ENCODE results near the gene HOXB3.

The HOXB3 gene

DNA sequence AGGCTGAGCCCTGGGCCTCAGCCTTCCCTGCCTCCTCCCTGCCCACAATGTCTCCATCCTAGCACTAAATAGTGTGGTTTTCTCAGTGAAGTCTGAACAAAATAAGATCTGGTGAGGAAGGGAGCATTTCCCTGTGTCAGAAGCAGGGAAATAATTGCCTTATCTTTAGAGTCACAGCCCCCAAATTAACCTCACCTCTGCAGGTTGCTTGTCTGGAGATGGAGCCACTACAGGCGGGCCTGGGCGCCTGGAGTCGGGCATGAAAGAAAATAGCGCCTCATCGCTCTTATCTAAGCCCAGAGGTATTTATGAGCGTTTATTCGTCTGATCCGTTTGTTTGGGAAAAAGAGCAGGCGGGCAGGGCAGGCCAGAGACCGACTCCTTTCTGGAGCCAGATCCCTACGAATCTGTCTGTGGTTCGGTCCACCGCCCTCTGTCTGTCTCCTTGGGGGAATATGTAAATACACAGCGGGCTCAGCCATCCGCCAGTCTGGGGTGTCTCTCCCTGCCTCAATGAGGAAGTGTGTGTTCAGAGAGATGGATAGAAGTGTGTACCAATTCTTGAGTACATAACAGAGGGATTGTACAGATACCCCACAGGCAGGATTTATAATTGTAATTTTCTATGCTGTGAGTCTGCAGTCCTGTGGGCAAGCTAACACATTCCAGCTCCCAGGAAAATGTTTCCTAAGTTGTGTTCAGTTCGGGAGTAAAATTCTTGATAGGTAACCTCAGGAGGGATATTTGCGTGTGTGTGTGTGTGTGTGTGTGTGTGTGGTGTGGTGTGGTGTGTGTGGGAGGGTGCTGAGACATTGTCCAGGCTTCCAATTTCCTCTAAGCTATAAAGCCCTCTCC, 10.4 kb upstream of the HOXB3 start:
- Mint-ChIP-seq H3K36me3 (ENCODE audit: low read depth) (no peaks in the 10 kb centered on the region), H3K27ac (no peak overlapping the region), H3K27me3 (peaks cover 97% of the 10 kb centered on the region), H3K4me3 (no peak overlapping the region), H3K9me3 (no peaks in the 10 kb centered on the region), H3K4me1 (ENCODE audit: low read depth) (peaks cover 34% of the 10 kb centered on the region)
- DNase-seq, result no peak

- Mint-ChIP-seq H3K4me3 (no peak overlapping the region), H3K4me1 (ENCODE audit: low read depth) (peaks cover 33% of the 10 kb centered on the region), H3K9me3 (no peaks in the 10 kb centered on the region), H3K27ac (no peak overlapping the region), H3K36me3 (ENCODE audit: low read depth) (no peaks in the 10 kb centered on the region), H3K27me3 (peaks cover 98% of the 10 kb centered on the region)
- DNase-seq, result no peak
Measured at GRCh38 chr17:48599354-48599753, 9.3 kb upstream of the HOXB3 start.

GRCh38 chr17:48598736-48599135, 8.7 kb upstream of the HOXB3 start:
- Mint-ChIP-seq H3K27ac (no peak overlapping the region), H3K9me3 (no peaks in the 10 kb centered on the region), H3K4me1 (ENCODE audit: low read depth) (peaks cover 36% of the 10 kb centered on the region), H3K36me3 (ENCODE audit: low read depth) (no peaks in the 10 kb centered on the region), H3K4me3 (no peak overlapping the region), H3K27me3 (peaks cover 98% of the 10 kb centered on the region)
- no peak for DNase-seq

DNA sequence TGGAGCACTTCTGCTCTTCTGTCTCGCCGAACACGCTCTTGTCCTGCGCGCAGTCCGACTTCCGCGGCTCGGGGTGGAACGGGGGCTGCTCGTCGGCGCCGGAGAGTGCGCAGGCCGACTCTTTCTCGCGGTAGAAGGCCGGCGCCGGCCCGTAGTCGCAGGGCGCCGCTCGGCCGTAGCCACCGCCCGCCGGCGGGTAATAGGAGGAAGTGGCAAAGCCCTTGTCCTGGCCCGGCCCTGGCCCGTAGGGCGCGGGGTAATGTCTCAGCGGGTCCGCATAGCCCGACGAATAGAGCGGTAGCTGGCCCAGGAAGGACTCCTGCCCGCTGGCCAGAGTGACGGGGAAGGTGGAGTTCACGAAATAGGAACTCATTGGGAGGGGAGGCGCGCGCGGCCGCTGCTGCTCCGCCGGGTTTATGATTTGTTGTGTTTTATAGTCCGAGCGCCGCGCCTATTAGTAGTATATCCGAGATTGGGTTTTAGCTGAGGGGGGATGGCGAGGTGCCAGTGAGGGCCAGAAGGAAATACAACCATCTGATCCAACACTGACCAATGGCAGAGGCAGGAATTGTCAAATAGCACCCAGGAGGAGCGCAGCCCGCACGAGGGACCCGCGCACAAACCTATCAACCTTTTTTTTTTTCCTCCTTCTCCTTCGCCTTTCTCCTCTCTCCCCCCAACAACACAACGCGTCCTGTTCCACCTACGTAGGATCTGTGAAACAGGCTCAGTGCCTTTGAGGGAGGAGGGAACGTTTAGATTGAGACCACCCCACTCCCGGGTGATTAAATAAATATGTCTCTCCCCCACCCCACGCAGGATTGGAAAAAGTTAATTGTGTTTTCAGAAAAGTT, 8.0 kb upstream of the HOXB3 start:
- peaks cover 41% of the 10 kb centered on the region for H3K4me1 Mint-ChIP-seq (ENCODE audit: low read depth)
- no peak overlapping the region for H3K27ac Mint-ChIP-seq

DNA sequence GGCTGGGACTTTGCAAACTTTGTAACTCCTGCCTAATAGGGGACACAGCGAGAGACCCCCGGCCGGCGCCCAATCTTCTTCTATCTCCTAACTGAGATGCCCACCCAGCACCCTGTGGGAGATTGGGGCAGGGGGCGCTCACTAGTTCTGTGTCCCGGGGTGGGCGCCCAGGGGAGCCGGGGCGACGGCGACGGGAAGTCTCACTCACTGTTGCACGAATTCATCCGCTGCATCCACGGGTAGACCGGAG, 7.4 kb upstream of the HOXB3 start:
- DNase-seq, result no peak
- H3K4me1 Mint-ChIP-seq (ENCODE audit: low read depth), result peaks cover 45% of the 10 kb centered on the region
- no peak overlapping the region for H3K27ac Mint-ChIP-seq

More for the DNA sequence above, 8.0 kb upstream of the HOXB3 start:
- H3K9me3 Mint-ChIP-seq, result no peaks in the 10 kb centered on the region
- H3K27me3 Mint-ChIP-seq, result peaks cover 98% of the 10 kb centered on the region
- no peaks in the 10 kb centered on the region for H3K36me3 Mint-ChIP-seq (ENCODE audit: low read depth)
- peak overlapping the region; percentile 65 for H3K4me3 Mint-ChIP-seq
- DNase-seq, result peak; percentile 68

GRCh38 chr17:48596735-48597527, 6.9 kb upstream of the HOXB3 start:
- no peaks in the 10 kb centered on the region for H3K9me3 Mint-ChIP-seq
- DNase-seq, result no peak
- H3K27ac Mint-ChIP-seq, result no peak overlapping the region
- peaks cover 99% of the 10 kb centered on the region for H3K27me3 Mint-ChIP-seq
- no peaks in the 10 kb centered on the region for H3K36me3 Mint-ChIP-seq (ENCODE audit: low read depth)
- H3K4me1 Mint-ChIP-seq (ENCODE audit: low read depth), result peaks cover 45% of the 10 kb centered on the region
- peak overlapping the region; percentile 65 for H3K4me3 Mint-ChIP-seq

More for the DNA sequence above, 7.4 kb upstream of the HOXB3 start:
- H3K9me3 Mint-ChIP-seq, result no peaks in the 10 kb centered on the region
- H3K36me3 Mint-ChIP-seq (ENCODE audit: low read depth), result no peaks in the 10 kb centered on the region
- H3K27me3 Mint-ChIP-seq, result peaks cover 98% of the 10 kb centered on the region
- H3K4me3 Mint-ChIP-seq, result peak overlapping the region; percentile 65

DNA sequence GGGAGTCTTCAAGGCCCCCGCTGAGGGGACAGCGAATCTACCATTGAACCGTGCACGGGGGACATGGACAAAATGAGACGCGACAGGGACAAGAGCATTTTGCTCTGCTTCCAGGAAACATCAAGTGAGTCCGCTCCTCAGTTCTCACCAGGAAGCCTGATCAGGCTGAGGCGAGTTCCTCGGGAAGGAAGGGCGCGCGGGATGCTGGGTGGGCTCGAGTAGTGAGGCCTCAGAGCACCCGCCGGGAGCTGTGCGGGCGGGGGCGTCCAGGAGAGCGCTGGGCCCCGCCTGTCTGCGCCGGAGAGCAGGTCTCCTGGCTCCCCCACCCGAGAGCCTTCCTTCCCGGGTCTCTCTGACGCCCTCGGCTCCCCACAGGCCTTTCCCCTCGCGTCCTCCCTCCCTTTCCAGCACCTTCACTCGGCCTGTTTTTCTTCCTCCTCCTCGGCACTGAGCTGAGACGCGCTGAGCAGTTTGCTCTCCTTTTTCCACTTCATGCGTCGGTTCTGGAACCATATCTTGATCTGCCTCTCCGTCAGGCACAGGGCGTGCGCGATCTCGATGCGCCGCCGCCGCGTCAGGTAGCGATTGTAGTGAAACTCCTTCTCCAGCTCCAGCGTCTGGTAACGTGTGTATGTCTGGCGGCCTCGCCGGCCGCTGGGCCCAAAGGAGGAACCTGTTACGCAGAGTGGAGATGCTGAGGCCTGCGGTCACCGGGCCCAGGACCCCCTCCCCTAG, 6.1 kb upstream of the HOXB3 start:
- peak; percentile 71 for DNase-seq
- H3K9me3 Mint-ChIP-seq, result no peaks in the 10 kb centered on the region
- no peak overlapping the region for H3K27ac Mint-ChIP-seq
- peaks cover 99% of the 10 kb centered on the region for H3K27me3 Mint-ChIP-seq
- H3K4me3 Mint-ChIP-seq, result peak overlapping the region; percentile 65
- peaks cover 47% of the 10 kb centered on the region for H3K4me1 Mint-ChIP-seq (ENCODE audit: low read depth)
- H3K36me3 Mint-ChIP-seq (ENCODE audit: low read depth), result no peaks in the 10 kb centered on the region

GRCh38 chr17:48595278-48595999, 5.4 kb upstream of the HOXB3 start:
- Mint-ChIP-seq H3K4me1 (ENCODE audit: low read depth) (peaks cover 47% of the 10 kb centered on the region), H3K36me3 (ENCODE audit: low read depth) (no peaks in the 10 kb centered on the region), H3K27me3 (peaks cover 98% of the 10 kb centered on the region), H3K9me3 (no peaks in the 10 kb centered on the region), H3K4me3 (peak overlapping the region; percentile 13), H3K27ac (no peak overlapping the region)
- DNase-seq, result no peak

GRCh38 chr17:48594538-48595277, 4.7 kb upstream of the HOXB3 start:
- Mint-ChIP-seq H3K4me3 (no peak overlapping the region), H3K9me3 (no peaks in the 10 kb centered on the region), H3K36me3 (ENCODE audit: low read depth) (no peaks in the 10 kb centered on the region), H3K4me1 (ENCODE audit: low read depth) (peaks cover 52% of the 10 kb centered on the region), H3K27me3 (peaks cover 98% of the 10 kb centered on the region), H3K27ac (no peak overlapping the region)
- no peak for DNase-seq

GRCh38 chr17:48593840-48594537, 3.9 kb upstream of the HOXB3 start:
- Mint-ChIP-seq H3K36me3 (ENCODE audit: low read depth) (no peaks in the 10 kb centered on the region), H3K27ac (no peak overlapping the region)

DNA sequence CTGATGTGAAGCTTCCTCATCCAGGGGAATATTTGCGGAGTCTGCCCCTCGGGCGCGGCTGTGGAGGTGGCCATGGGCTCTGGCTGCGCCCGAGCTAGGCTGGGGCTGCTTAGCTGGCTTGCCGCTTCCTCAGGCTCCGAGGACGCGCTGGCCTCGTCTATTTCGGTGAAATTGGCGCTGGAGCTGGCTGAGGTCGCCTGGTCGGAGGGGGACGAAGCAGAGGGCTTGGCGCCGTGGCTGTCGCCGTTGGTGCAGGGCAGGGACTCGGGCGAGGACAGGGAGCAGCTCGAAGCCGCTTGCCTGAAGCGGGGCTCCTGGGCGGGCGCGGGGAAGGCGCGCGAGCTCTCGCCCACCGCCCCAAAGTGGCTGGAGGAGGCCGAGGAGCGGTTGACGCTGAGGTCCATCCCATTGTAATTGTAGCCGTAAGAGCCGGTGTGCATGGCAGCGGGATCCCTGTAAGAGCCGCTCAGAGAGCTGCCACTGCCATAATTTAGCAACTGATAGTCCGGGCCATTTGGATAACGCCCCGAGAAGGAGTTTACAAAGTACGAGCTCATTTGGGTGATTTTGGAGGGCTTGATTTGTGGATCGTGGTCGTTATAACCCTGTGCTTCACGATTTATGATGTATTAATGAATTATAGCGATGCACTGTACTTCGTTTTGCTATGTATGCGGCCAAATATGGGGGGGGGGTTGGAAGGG, 3.2 kb upstream of the HOXB3 start, which contains the start of gene HOXB5:
HOXB5 (minus strand) TSS at position 654 of the 704 bp plus-strand sequence; CDS start at position 557, 97 bp downstream.
- Mint-ChIP-seq H3K4me1 (ENCODE audit: low read depth) (peaks cover 52% of the 10 kb centered on the region), H3K27ac (no peak within 1 kb of the TSS), H3K9me3 (no peaks in the 10 kb centered on the region), H3K4me3 (peak within 1 kb of the TSS; percentile 77), H3K36me3 (ENCODE audit: low read depth) (no peaks in the 10 kb centered on the region), H3K27me3 (peaks cover 98% of the 10 kb centered on the region)
- DNase-seq, result peak; percentile 55

More at GRCh38 chr17:48593840-48594537, 3.9 kb upstream of the HOXB3 start:
- DNase-seq, result peak; percentile 91
- Mint-ChIP-seq H3K4me3 (peak overlapping the region; percentile 77), H3K9me3 (no peaks in the 10 kb centered on the region), H3K27me3 (peaks cover 98% of the 10 kb centered on the region), H3K4me1 (ENCODE audit: low read depth) (peaks cover 55% of the 10 kb centered on the region)

- Mint-ChIP-seq H3K27me3 (peaks cover 98% of the 10 kb centered on the region), H3K36me3 (ENCODE audit: low read depth) (no peaks in the 10 kb centered on the region), H3K4me3 (peak overlapping the region; percentile 77), H3K4me1 (ENCODE audit: low read depth) (peaks cover 46% of the 10 kb centered on the region), H3K9me3 (no peaks in the 10 kb centered on the region), H3K27ac (no peak overlapping the region)
- peak; percentile 59 for DNase-seq
Measured at GRCh38 chr17:48592577-48592976, 2.5 kb upstream of the HOXB3 start.
